ENCODE results near the gene BTBD9. TPM values are rescaled to one million over a fixed set of nuclear protein-coding genes. Genes with fewer than 3 reads are reported as not detected.

The BTBD9 gene
- total RNA-seq, 2 experiments from 2014 or later, result 19.1 to 19.8 TPM

DNA sequence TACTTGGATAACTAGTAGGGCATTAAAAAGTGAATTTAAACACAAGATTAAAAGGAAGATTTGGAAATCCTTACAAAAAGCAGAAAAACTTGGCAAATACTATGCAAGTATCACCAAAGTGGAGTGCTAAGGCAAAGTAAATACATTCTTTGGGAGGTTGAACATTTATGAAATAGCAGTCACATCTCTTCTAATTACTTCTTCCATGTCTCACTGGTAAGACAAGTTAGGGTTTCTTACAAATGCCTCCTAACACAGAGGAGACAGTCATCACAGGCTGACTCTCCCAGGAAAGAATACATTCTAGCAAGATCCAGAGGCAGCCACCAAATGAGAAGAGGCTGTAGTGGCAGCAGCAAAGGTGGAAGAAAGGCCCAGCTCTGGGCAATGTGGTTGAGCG is 298.2 kb downstream of the BTBD9 start:
- Mint-ChIP-seq H3K9me3 (no peaks in the 10 kb centered on the region), H3K4me3 (no peak overlapping the region), H3K27me3 (no peaks in the 10 kb centered on the region), H3K27ac (no peak overlapping the region), H3K4me1 (peaks cover 1% of the 10 kb centered on the region), H3K36me3 (peaks cover 2% of the 10 kb centered on the region)
- ATAC-seq (ENCODE audit: low read depth) (no peak), DNase-seq (no peak)
- POLR2A ChIA-PET, result no interaction called here

DNA sequence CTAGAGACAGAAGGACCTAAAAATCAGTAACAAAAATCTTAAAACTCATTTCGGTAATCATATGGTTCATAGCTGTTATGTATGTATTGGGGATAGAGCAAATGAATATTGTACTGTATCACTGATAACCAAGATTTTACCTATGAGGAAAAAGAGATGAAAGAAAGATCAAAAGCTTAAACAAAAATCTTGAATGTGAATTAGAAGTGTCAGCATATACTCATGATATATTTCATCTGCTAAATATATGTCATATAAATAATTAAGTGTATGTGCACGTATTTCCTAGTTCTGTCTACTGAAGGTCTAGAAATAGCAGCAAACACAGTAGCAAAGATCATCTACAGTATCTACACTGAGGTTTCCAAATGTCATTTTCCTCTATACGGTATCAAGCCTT is 299.8 kb downstream of the BTBD9 start:
- Mint-ChIP-seq H3K9me3 (peaks cover under 1% of the 10 kb centered on the region), H3K36me3 (peaks cover 3% of the 10 kb centered on the region), H3K4me1 (peaks cover 1% of the 10 kb centered on the region), H3K4me3 (no peak overlapping the region), H3K27me3 (no peaks in the 10 kb centered on the region), H3K27ac (no peak overlapping the region)
- no peak for ATAC-seq (ENCODE audit: low read depth)
- POLR2A ChIA-PET, result no interaction called here
- DNase-seq, result no peak

DNA sequence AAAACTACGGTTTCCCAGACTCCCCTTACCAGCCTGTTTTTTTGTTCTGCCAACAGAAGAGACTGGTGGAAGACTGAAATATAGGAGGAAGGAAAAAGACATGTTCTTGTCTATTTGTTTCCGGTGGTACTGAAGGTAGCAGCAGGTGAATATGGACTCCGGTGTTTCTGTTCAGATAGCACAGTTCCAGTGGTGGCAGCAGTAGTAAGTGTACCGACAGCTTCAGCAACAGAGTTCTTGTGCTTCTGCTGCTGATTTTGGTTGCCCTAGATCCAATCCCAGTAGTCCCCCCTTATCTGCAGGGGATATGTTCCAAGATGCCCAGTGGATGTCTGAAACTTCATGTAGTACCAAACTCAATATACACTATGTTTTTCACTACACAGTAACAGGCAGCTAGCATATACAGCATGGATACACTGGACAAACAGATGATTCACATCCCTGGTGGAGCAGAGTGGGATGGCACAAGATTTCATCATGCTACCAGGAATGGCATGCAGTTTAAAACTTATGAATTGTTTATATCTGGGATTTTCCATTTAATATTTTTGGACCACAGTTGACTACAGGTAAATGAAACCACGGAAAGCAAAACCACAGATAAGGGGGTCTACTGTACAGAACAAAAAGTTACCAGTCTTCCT is 301.8 kb downstream of the BTBD9 start:
- H3K27me3 Mint-ChIP-seq, result no peaks in the 10 kb centered on the region
- H3K36me3 Mint-ChIP-seq, result peaks cover 15% of the 10 kb centered on the region
- POLR2A ChIA-PET, result no interaction called here
- no peak overlapping the region for H3K27ac Mint-ChIP-seq
- ATAC-seq (ENCODE audit: low read depth) (no peak), DNase-seq (no peak)
- peaks cover 1% of the 10 kb centered on the region for H3K4me1 Mint-ChIP-seq
- H3K9me3 Mint-ChIP-seq, result peaks cover 14% of the 10 kb centered on the region
- no peak overlapping the region for H3K4me3 Mint-ChIP-seq

DNA sequence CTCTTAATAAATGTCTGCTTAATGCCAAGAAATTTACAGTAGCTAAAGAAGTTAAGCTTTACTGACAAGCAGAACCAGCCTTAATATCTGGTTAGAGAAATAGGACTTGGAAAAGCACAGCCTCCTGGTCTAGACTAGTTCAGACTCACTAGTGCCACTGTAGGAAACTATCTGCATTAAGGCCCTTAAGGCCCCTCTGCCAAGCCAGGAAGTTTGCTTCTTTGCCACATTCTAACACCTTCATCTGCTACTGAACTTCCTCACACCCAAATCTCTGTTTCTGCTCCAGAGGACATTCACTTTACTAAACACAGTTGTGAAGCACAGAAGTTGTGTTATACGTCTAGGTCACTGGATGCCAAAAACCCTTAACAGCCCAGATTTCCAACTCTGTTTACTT is 302.8 kb downstream of the BTBD9 start:
- no peaks in the 10 kb centered on the region for H3K27me3 Mint-ChIP-seq
- POLR2A ChIA-PET, result no interaction called here
- peaks cover 17% of the 10 kb centered on the region for H3K36me3 Mint-ChIP-seq
- H3K4me3 Mint-ChIP-seq, result no peak overlapping the region
- H3K4me1 Mint-ChIP-seq, result peaks cover 1% of the 10 kb centered on the region
- no peak overlapping the region for H3K27ac Mint-ChIP-seq
- DNase-seq (no peak), ATAC-seq (ENCODE audit: low read depth) (no peak)
- H3K9me3 Mint-ChIP-seq, result peaks cover 14% of the 10 kb centered on the region

DNA sequence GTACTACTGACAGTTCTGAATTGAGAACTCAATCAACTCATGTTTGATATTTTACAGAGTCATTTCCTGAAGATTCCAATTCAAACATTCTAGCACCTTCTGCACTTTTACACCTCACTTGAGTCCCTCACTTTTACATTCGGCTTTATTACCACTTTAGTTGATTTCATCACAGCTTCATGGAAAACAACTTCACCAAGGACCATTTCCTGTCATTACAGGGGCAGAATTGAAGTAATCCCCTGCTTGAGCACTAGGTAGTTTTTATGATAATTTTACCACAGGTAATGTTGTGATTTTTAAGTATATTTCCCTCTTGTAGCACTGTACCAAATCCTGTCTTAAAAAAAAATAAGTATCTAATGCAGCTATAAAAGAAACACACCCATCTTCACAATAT is 312.9 kb downstream of the BTBD9 start:
- ATAC-seq (ENCODE audit: low read depth) (no peak), DNase-seq (no peak)
- H3K27me3 Mint-ChIP-seq, result no peaks in the 10 kb centered on the region
- H3K9me3 Mint-ChIP-seq, result no peaks in the 10 kb centered on the region
- H3K4me3 Mint-ChIP-seq, result no peak overlapping the region
- POLR2A ChIA-PET, result no interaction called here
- no peaks in the 10 kb centered on the region for H3K4me1 Mint-ChIP-seq
- no peak overlapping the region for H3K27ac Mint-ChIP-seq
- no peaks in the 10 kb centered on the region for H3K36me3 Mint-ChIP-seq

DNA sequence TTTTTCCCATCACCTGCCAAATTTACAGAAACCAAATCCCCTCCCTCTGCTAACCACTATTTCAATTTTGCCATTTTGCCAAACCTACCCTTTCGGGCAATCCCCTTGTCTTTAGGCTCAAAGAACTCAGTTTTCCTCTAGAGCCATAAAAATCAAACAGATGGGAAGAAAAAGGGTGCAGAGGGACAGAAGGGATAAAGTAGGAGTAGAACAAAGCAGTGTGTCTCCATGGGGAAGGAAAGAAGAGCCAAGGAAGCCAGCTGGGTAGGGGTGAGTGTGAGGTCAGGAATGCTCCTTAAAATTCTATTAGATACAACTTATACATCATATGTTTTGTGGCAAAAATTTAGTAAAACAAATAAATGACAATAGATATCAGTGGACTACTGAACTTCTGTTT is 316.5 kb downstream of the BTBD9 start:
- POLR2A ChIA-PET, result no interaction called here
- peaks cover 1% of the 10 kb centered on the region for H3K9me3 Mint-ChIP-seq
- peaks cover 2% of the 10 kb centered on the region for H3K36me3 Mint-ChIP-seq
- no peaks in the 10 kb centered on the region for H3K27me3 Mint-ChIP-seq
- no peak for ATAC-seq (ENCODE audit: low read depth)
- H3K27ac Mint-ChIP-seq, result no peak overlapping the region
- H3K4me1 Mint-ChIP-seq, result no peaks in the 10 kb centered on the region
- DNase-seq, result no peak
- no peak overlapping the region for H3K4me3 Mint-ChIP-seq

DNA sequence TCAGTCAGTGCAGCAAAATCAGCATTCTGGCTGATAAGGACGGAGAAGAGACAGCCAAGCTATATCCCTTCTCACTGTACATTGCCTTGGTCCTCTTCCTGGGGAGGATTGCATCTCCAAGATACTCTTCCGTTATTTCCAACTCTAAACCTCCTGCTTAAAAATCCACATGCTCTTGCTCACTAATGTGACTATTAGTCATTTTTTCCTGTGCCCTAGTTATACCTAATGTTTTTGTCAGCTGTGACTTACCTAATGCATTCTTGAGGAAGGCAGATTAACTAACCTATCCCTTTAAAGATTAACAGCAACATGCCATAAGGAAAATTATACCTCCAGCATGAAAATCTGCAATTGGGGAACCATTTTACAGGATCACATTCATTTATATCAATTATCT is 317.6 kb downstream of the BTBD9 start:
- DNase-seq, result no peak
- no peak for ATAC-seq (ENCODE audit: low read depth)
- H3K9me3 Mint-ChIP-seq, result peaks cover 1% of the 10 kb centered on the region
- no peak overlapping the region for H3K27ac Mint-ChIP-seq
- H3K4me1 Mint-ChIP-seq, result no peaks in the 10 kb centered on the region
- POLR2A ChIA-PET, result no interaction called here
- H3K4me3 Mint-ChIP-seq, result no peak overlapping the region
- peaks cover 2% of the 10 kb centered on the region for H3K36me3 Mint-ChIP-seq
- no peaks in the 10 kb centered on the region for H3K27me3 Mint-ChIP-seq

DNA sequence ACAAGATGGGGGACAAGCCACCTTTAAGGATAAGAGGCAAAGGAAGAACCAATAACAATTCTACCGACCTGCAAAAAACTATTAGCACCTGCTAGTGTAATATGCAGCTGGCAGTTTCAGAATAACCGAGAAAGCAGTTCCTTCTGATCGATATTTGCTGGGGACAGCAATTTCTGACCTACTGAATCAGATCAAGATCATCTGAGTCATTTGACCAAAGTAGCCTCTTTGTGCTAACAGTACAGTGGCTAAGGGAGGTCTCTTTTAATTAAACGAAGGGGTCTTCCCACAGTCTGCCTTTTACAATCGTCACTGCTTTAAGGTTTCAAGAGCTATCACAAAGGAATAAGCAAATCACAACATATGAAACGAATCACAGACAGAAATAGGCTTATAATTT is 318.9 kb downstream of the BTBD9 start:
- Mint-ChIP-seq H3K4me1 (no peaks in the 10 kb centered on the region), H3K27ac (no peak overlapping the region), H3K36me3 (peaks cover 2% of the 10 kb centered on the region), H3K9me3 (peaks cover 1% of the 10 kb centered on the region), H3K4me3 (no peak overlapping the region), H3K27me3 (no peaks in the 10 kb centered on the region)
- DNase-seq (no peak), ATAC-seq (ENCODE audit: low read depth) (no peak)
- POLR2A ChIA-PET, result no interaction called here

DNA sequence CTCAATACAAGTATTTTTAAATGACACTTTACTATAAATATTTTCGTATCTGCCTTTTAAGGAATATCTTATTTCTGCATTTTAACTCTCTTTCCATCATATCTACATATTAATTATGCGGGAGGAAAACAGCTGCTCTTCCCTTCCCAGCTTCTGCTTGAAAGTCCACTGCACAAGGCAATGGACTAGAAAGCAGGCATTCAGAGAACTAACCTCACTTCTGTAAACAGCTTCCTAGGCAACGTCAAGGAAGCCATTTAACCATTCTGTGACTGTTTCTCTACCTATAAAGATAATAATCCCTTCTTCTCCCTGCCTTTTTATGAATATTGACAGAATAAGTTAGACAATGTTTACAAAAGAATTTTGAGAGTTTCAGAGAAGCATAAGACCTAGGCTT is 319.4 kb downstream of the BTBD9 start:
- Mint-ChIP-seq H3K27ac (no peak overlapping the region), H3K4me3 (no peak overlapping the region), H3K4me1 (no peaks in the 10 kb centered on the region), H3K36me3 (peaks cover 2% of the 10 kb centered on the region), H3K9me3 (peaks cover 1% of the 10 kb centered on the region), H3K27me3 (no peaks in the 10 kb centered on the region)
- no peak for DNase-seq
- POLR2A ChIA-PET, result no interaction called here
- ATAC-seq (ENCODE audit: low read depth), result no peak

DNA sequence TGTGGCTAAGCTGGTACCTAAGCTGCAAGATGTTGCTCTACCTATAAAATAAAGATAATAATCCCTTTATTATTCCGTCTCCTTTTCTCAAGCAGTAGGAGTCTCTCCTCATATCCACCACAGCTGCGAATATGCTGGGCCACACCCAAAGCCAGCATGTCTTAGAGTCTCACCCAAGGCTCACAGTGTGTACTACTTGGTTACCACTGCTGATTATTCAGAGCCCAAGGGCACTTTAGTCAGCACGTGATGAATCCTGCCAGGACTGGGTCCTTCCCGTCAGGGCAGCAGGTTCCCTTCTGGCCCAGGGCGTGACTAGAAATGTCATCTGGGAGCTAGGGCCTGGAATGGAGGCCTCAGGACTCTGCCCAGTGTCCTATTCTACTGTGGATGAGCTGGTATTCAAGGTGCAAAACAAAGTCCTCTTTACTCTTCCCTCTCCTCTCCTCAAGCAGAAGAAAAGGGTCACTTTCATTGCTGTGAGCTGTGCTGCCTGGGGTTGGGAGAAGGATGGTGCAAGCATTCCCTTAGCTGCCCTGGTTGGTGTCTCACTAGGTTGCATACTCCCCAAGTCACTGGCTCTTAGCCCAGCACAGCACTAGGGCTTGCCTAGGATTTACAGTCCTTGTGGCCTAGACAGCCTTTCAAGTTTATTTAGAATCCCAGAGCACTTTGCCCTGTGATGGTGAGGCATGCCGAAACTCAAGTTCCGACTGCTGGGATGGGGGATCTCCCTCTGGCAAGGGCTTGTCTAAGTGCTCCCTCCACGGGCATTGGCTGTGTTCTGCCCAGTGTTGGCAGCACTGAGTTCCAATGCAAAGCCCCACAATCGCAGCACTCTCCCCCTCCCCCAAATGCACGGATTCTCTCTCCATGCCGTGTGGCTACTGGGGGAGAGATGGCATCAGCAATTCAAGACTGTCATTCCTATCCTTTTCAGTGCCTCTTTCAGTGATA is 320.2 kb downstream of the BTBD9 start:
- Mint-ChIP-seq H3K4me3 (no peak overlapping the region), H3K27ac (no peak overlapping the region), H3K36me3 (peaks cover 2% of the 10 kb centered on the region), H3K27me3 (no peaks in the 10 kb centered on the region), H3K4me1 (no peaks in the 10 kb centered on the region), H3K9me3 (peaks cover 1% of the 10 kb centered on the region)
- ATAC-seq (ENCODE audit: low read depth), result no peak
- POLR2A ChIA-PET, result no interaction called here
- DNase-seq, result no peak

DNA sequence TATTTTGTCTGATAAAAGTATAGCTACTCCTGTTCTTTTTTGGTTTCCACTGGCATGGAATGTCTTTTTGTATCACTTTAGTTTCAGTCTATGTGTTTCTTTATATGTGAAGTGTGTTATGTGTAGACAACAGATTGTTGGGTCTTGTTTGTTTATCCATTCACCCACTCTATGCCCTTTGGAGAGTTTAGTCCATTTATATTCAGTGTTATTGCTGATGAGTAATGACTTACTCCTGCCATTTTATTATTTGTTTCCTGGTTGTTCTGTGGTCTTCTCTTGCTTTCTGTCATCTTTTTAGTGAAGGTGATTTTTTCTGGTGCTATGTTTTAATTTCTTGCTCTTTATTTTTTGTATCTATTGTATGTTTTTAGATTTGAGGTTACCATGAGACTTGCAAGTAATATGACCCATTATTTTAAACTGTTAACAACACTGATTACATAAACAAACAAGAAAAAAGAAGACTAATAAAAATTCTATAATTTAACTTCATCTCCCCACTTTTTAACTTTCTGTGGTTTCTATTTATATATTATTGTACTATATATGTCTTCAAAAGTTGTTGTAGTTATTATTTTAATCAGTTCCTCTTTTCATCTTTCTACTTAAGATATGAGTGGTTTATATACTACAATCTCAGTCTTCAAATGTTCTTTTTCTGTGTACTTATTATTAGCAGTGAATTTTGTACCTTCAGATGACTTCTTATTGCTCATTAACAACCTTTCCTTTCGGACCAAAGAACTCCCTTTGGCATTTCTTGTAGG is 323.4 kb downstream of the BTBD9 start:
- no peak for ATAC-seq (ENCODE audit: low read depth)
- H3K9me3 Mint-ChIP-seq, result peaks cover 1% of the 10 kb centered on the region
- H3K4me1 Mint-ChIP-seq, result no peaks in the 10 kb centered on the region
- no peaks in the 10 kb centered on the region for H3K27me3 Mint-ChIP-seq
- H3K27ac Mint-ChIP-seq, result no peak overlapping the region
- no peak for DNase-seq
- H3K36me3 Mint-ChIP-seq, result peaks cover 2% of the 10 kb centered on the region
- H3K4me3 Mint-ChIP-seq, result no peak overlapping the region
- POLR2A ChIA-PET, result no interaction called here

DNA sequence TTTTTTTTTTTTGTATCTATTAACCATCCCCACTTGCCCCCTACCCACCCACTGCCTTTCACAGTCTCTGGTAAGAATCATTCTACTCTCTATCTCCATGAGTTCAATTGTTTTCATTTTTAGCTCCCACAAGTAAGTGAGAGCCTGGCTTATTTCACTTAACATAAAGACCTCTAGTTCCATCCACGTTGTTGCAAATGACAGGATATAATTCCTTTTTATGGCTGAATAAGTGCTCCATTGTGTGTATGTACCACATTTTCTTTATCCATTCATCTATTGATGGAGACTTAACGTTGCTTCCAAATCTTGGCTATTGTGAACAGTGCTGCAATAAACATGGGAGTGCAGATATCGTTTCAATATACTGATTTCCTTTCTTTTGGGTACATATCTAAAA is 328.5 kb downstream of the BTBD9 start:
- H3K4me1 Mint-ChIP-seq, result peaks cover 6% of the 10 kb centered on the region
- DNase-seq (no peak), ATAC-seq (ENCODE audit: low read depth) (no peak)
- H3K9me3 Mint-ChIP-seq, result no peaks in the 10 kb centered on the region
- no peak overlapping the region for H3K4me3 Mint-ChIP-seq
- H3K36me3 Mint-ChIP-seq, result no peaks in the 10 kb centered on the region
- POLR2A ChIA-PET, result no interaction called here
- no peaks in the 10 kb centered on the region for H3K27me3 Mint-ChIP-seq
- no peak overlapping the region for H3K27ac Mint-ChIP-seq

DNA sequence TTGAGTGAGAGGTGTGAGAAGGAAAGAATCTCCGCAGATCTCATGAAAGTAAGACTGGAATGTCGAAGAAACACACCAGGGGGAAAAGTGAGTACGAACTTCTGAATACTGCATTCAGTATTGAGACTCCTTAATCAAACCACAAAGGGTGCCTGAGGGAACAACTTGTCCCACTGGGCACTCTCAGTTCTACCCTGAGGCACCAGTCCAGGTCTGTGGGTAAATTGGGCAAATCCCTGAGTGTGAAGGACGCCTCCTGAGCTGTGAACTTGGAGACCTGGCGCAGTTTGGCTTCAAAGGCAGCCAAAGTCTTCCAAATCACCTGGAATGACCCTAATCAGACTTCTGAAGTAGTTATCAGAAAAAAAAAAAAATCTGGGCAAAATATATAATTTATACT is 329.7 kb downstream of the BTBD9 start:
- Mint-ChIP-seq H3K4me3 (no peak overlapping the region), H3K27me3 (no peaks in the 10 kb centered on the region), H3K4me1 (peaks cover 6% of the 10 kb centered on the region), H3K36me3 (no peaks in the 10 kb centered on the region), H3K9me3 (no peaks in the 10 kb centered on the region), H3K27ac (no peak overlapping the region)
- POLR2A ChIA-PET, result no interaction called here
- ATAC-seq (ENCODE audit: low read depth) (no peak), DNase-seq (no peak)

DNA sequence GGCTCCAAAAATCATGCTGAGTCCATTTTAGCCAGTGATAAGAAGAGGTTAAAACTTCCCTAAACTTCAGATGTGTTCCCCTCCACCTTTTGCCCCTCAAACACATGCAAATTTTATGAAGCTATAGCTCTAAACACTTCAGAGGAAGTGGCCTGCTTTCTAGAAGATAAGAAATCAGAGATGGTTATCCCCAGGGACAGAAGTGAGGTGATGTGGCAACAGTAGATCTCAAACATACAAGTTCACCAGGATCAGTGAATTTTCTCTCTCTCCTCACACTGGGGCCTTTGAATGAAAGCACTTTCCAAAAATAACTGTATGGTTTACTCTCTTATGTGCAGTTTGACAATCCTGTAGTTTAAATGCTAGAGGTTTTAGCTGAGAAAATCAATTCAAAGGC is 332.0 kb downstream of the BTBD9 start:
- POLR2A ChIA-PET, result no interaction called here
- no peak overlapping the region for H3K4me3 Mint-ChIP-seq
- H3K36me3 Mint-ChIP-seq, result no peaks in the 10 kb centered on the region
- DNase-seq, result no peak
- no peaks in the 10 kb centered on the region for H3K27me3 Mint-ChIP-seq
- ATAC-seq (ENCODE audit: low read depth), result no peak
- H3K27ac Mint-ChIP-seq, result no peak overlapping the region
- peaks cover 6% of the 10 kb centered on the region for H3K4me1 Mint-ChIP-seq
- H3K9me3 Mint-ChIP-seq, result peaks cover 1% of the 10 kb centered on the region

All from activated naive CD8-positive, alpha-beta T cell treated with anti-CD3 and anti-CD28 coated beads, Interleukin-2, amount 10 ng/mL, durations not matched to agents 7 days and 5 days (primary cell).